Stimulated activated CD4-positive, alpha-beta T cell treated with anti-CD3 and anti-CD28 coated beads, Interleukin-1b, Interleukin-23, amount 100 ng/mL, for 1 hour (primary cell): ENCODE data around the gene DNAJB7.
"Not testable (repeated sequence)": the region's sequence is repeated elsewhere in the genome, so short reads cannot be mapped to it uniquely, and the experiment has no call there.

Source experiments
- DNase-seq, 2 donors: peaks; one replicate each; pipeline ENCODE4 v3.0.0-alpha.2; 2020; ENCODE audit warnings: low read depth in 2 of 2

Gene DNAJB7

GRCh38 chr22:40862013-40862412, at the start of gene DNAJB7:
DNAJB7 (minus strand) TSS chr22:40862113; CDS start chr22:40861994, 119 bp downstream.
- no peak for DNase-seq

- no peak for DNase-seq
Observed at GRCh38 chr22:40908895-40909294, 47.0 kb upstream of the DNAJB7 start.

- no peak for DNase-seq
Observed at GRCh38 chr22:40904101-40904500, 42.2 kb upstream of the DNAJB7 start.

- no peak for DNase-seq
Observed at GRCh38 chr22:40898850-40899357, 37.0 kb upstream of the DNAJB7 start.

- DNase-seq: no peak
Observed at GRCh38 chr22:40894417-40894816, 32.5 kb upstream of the DNAJB7 start.

GRCh38 chr22:40890881-40891280, 29.0 kb upstream of the DNAJB7 start:
- DNase-seq: no peak

- DNase-seq: no peak
Observed at GRCh38 chr22:40889116-40889515, 27.2 kb upstream of the DNAJB7 start.

- DNase-seq: no peak
Observed at GRCh38 chr22:40878922-40879321, 17.0 kb upstream of the DNAJB7 start.

- no peak for DNase-seq
Observed at GRCh38 chr22:40877488-40877887, 15.6 kb upstream of the DNAJB7 start.

- no peak for DNase-seq
Observed at GRCh38 chr22:40876907-40877306, 15.0 kb upstream of the DNAJB7 start.

- DNase-seq: no peak
Observed at GRCh38 chr22:40875111-40875510, 13.2 kb upstream of the DNAJB7 start.

GRCh38 chr22:40874016-40874415, 12.1 kb upstream of the DNAJB7 start:
- no peak for DNase-seq

GRCh38 chr22:40868379-40868778, 6.5 kb upstream of the DNAJB7 start:
- DNase-seq: not testable (repeated sequence)

- no peak for DNase-seq
Observed at GRCh38 chr22:40867109-40867508, 5.2 kb upstream of the DNAJB7 start.

- no peak for DNase-seq
Observed at GRCh38 chr22:40862537-40862936, 624 bp upstream of the DNAJB7 start.

GRCh38 chr22:40857309-40857855, 4.5 kb downstream of the DNAJB7 start:
- DNase-seq: no peak

- DNase-seq: peak; percentile 88 to 93
Observed at GRCh38 chr22:40856513-40857308, 5.2 kb downstream of the DNAJB7 start, which contains the start of the genes ST13 and XPNPEP3. ST13 (minus strand) TSS chr22:40856639; CDS start chr22:40856540, 99 bp downstream. XPNPEP3 (plus strand) TSS chr22:40857148; CDS start chr22:40857182, 34 bp downstream.

GRCh38 chr22:40855979-40856512, 5.9 kb downstream of the DNAJB7 start:
- no peak for DNase-seq

- DNase-seq: no peak
Observed at GRCh38 chr22:40855071-40855978, 6.6 kb downstream of the DNAJB7 start.

GRCh38 chr22:40853961-40854360, 8.0 kb downstream of the DNAJB7 start:
- DNase-seq: no peak

- DNase-seq: no peak
Observed at GRCh38 chr22:40853333-40853732, 8.6 kb downstream of the DNAJB7 start.

- DNase-seq: not testable (repeated sequence)
Observed at GRCh38 chr22:40845816-40846215, 16.1 kb downstream of the DNAJB7 start.
